GM21619 (cell line): ENCODE results near the gene LAMA4.

ENCODE experiments used
- ATAC-seq: cut with Tn5 transposase; IDR thresholded peaks from one replicate; pipeline ENCODE4 v1.9.1; 2021; ENCODE audit not compliant: unreplicated experiment

Gene LAMA4

DNA sequence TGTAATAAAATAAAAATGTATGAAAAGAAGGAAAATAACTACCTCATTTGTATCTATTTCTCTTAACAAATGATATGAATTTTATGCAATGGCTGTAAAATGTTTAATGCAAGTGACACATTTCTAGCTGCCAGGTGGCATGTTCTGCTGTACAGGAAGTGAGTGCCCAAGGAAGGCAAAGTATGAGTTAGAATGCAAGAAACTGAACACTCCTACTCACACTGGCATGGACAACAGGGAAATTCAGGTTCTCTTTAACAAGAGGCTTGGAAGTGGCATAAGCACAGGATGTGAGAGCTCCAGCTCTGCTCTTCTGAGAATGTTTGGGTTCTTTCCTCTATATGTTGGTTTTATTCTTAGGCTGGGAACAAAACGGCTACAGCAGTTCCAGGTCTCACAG lies 20.4 kb upstream of the LAMA4 start:
- no peak for ATAC-seq

DNA sequence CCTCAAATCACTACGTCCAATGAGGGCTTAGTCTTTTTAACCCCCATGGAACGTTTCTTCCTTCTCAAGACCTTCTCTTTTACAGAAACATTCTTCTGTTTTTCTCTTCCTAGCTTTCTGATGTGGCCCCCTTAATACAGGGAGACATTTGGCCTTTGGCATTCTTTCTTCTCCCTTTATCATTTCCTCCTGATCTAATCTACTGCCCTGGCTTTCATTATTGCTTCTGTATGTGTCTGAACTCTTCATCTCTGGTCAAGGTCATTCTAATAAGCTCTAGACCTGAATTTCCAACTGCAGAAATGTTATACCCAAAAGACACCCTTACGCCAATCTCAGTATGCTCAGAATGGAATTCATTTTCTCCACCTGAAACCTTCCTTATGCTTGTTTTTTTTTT lies 18.4 kb upstream of the LAMA4 start:
- ATAC-seq = no peak

- no peak for ATAC-seq
Measured at GRCh38 chr6:112270756-112271155, 16.4 kb upstream of the LAMA4 start.

- no peak for ATAC-seq
Measured at GRCh38 chr6:112269979-112270566, 15.7 kb upstream of the LAMA4 start.

DNA sequence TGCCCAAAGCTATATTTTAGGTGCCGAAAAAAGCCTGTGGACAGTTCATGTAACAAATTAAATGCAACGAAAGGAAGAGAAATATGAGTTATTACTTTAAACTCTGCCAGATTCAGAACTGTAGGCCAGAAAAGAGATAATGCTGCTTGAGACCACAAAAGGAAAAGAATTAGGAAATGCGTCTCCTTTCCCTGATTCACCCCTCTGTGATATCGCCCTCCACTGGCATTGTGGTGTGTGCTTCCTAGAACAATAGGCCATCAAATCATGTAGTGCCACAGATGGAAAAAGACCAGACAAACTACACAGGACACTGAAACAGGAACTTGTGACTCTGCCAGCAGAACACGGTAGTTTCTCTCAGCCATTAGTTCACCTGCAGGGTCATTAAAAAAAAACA lies 14.7 kb upstream of the LAMA4 start:
- no peak for ATAC-seq

DNA sequence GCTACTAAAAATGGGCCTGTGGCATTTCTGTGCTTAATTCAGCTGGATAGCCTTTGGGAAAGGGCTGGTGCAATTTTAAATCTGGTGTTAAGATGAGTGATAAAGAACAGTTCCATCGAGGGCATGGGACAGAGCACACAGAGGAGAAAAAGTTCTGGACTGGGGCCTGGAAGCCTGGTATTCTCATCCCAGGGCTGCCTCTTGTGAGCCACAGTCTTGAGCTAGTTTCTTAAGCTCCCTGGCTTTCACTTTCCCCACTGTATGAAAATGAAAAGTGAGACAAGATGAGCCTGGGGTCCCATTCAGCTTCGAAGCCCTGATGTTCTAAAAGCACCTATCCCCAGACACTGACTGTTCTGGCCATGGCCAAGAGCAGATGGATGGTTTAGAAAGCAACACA lies 14.3 kb upstream of the LAMA4 start:
- no peak for ATAC-seq

GRCh38 chr6:112268019-112268418 lies 13.7 kb upstream of the LAMA4 start:
- no peak for ATAC-seq

DNA sequence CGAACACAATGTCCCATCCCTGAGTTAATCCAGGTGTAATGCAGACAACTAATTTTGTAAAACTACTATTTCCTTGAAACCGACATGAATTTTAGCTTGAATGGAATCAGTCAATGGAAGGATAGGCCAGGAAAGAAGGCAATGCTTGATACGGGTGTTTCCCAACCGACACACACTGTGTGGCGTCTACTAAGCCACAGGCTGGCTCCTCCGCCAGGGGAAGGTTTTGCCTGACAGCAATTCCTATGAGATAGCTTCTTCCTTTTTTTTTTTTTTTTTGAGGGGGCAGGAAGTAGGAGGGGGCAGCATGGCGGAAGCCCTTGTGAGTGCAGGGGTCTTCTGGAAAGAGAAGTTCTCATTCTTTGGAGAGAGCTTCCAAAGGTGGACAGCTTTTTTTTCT lies 12.0 kb upstream of the LAMA4 start:
- ATAC-seq = no peak

- ATAC-seq = no peak
Measured at GRCh38 chr6:112259337-112259675, 4.9 kb upstream of the LAMA4 start.

DNA sequence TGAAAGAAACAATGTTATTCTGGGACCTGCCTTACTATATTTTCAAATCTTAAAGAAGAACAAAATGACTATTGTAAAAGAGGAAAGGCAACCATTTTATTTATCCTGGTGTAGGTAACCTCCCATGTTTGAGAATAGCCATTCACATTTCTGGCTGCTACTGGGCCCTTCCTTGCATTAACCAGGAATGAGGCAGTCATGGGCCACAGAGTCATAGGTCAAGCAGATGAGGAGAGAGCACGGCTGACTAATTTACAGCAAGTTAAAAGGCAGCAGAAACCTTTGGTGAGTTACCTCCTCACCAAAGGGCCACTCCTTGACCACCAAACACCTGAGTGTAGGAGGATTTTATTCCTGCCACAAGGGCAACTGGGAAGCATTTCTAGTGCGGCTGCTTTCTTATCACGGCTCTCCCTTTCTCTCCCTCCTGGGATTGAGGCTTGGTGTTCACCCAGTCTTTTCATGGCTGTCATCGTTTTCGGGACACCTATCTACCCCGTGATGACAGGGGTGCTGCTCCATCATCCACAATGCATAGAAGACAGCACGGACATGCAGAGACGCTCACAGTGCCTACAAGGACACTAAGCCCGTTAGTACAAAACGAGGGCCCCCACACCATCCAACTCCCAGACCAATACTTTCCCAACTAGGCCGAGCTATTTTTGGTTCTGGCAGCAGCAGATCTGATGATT lies 4.4 kb upstream of the LAMA4 start:
- ATAC-seq = no peak

DNA sequence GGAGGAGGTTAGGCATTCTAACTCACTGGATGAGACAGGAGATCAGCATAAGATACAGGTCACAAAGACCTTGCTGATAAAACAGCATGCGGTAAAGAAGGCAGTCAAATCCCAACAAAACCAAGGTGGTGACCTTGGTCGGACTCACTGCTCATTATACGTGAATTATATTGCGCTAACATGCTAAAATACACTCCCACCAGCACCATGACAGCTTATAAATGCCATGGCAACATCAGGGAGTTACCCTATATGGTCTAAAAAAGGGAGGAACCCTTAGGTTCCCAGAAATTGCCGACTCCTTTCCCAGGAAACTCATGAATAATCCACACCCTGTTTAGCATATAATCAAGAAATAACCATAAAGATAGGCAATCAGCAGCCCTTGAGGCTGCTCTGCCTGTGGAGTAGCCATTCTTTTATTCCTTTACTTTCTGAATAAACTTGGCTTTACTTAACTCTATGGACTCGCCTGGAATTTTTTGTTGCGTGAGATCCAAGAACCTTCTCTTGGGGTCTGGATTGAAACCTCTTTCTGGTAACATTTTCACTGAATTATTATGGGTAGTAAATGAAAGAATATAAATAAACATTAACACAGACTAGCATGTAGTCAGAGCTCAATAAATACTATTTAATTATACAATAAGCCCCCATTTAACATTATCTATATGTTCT lies 3.0 kb upstream of the LAMA4 start:
- no peak for ATAC-seq

- ATAC-seq = no peak
Measured at GRCh38 chr6:112254921-112255320, 554 bp upstream of the LAMA4 start.

GRCh38 chr6:112253498-112253840 lies 898 bp downstream of the LAMA4 start:
- ATAC-seq = no peak

DNA sequence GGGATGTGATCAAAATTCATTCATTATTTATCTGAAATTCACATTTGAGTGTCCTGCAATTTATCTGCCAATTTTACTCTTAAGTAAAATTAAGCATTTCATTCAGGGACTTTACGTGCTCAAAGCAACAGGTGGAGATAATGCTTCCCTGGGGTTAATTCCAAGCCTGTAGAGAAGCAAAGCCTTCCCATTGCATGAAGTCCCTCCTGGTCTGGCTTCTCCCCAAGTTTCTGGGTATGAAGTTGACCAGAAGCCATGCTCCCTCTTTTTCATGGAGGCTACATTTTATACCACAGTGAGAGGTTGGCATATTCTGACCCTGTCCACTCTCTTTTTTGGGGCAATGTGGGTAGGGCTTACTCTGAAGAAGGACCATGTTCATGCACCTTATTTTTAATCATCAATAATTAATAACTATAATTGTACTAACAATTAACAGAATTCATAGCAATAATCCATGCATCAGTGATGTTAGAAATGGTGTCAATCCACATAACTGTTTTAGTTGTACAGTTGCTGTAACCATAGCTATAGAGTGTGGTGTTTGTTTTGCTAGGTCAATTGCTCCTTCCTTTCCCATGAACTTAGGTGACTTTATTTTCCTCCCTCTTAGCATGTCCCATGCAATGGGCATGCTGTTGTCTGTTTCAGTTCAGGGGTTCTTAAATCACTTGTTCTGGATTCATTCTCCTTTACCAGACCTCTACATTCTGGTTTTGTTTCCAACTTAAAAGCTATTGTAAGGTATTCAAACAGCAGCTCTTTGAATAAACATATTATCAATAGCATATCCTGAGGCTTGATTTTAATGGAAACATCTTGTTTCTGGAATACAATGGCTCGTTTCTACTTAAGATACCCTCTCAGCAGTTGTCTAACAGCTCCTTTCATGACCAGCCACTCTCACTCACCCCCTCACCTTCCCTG lies 1.5 kb downstream of the LAMA4 start:
- no peak for ATAC-seq

- no peak for ATAC-seq
Measured at GRCh38 chr6:112251171-112251875, 3.0 kb downstream of the LAMA4 start.

GRCh38 chr6:112249489-112249888 lies 4.9 kb downstream of the LAMA4 start:
- no peak for ATAC-seq

DNA sequence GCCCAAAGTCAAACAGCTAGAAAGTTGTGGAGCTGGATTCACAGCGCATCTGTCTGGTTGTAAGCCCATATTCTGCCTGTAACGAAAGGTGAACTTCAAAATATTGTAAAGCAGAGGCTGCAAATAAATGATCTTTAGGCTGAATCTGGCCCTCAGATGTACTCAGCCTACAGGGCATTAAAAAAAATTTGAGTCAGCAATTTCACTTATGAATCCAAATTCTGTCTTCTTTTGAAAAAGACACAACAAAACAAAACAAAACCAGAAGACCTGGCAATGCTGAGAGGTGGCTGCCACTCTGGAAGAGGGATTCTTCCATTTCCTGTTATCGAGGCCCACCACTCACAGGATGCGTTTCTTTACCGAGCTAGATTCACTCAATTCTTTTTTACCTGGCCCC lies 7.1 kb downstream of the LAMA4 start:
- no peak for ATAC-seq

DNA sequence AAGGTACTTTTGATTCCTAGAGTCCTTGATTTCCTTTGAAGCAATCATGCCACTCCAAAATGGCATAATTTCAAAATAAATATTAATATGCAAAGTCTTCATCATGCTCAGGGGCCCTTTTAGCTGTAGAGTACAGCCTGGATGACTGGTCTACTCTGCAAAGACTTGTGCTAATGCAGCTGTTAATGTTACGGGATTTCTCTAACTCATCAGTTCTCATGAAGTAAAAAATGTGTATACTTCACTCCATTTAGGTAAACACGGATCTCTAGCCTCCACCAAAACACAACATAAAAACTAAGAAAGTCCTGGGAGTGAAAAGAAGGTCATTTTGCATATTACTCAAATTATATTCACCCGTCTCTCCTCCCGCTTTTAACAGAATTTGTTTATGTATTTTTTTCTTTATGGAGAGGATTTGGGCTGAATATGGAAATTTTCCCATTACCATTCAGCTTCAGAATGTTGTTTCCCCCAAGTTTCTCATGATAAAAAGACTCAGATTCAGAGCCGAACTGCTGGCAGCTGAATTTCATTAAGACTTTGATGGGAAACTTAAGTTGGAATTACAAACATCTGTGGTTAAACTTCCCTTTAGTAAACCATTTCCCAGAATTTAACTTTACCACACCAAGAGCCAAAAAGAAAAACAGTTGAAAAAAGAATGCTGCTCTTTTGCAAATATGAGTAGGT lies 8.7 kb downstream of the LAMA4 start:
- no peak for ATAC-seq

GRCh38 chr6:112243861-112244827 lies 10.2 kb downstream of the LAMA4 start:
- ATAC-seq = no peak
